ENCODE measurements around the gene ABCA1. TPM values are rescaled to one million over a fixed set of nuclear protein-coding genes. Genes with fewer than 3 reads are reported as not detected.

The ABCA1 gene
- total RNA-seq, 6 donors from 2014 or later: 27.6 to 194 (median 47.0) TPM

DNA sequence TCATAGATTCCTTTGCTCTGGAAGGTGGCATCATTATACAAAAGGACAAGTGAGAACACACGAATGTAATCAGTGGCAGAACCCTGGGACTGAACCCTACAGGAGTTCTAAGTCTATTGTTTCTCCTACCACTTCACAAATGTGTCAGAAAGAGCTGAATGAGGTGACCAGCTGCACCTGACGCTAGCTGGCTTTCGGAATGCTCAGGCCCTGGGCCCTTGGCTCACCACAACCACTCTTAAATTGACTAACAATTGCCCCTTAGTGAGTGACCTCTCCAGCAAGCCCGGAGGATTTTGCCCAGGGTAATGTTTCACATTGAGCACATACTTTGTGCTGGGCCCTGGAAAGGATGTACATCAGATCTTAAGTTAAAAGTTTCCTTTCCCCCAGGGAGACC lies 41.2 kb upstream of the ABCA1 start:
- no peaks in the 10 kb centered on the region for H3K27me3 ChIP-seq
- H3K4me1 ChIP-seq: peaks cover 14 to 42% (median 22%) of the 10 kb centered on the region in 4 donors
- H3K4me3 ChIP-seq: peak overlapping the region in 1 of 4 donors; percentile 64
- DNase-seq (no peak), ATAC-seq (ENCODE audit: low FRiP score in 2 of 2) (peak in 1 of 2 donors; percentile 16)
- TF ChIP-seq POLR2A (IDR thresholded peaks at IDR 0.05) (no peak), POLR2AphosphoS5 (IDR thresholded peaks at IDR 0.05) (no peak)
- H3K36me3 ChIP-seq: no peaks in the 10 kb centered on the region
- H3K9me3 ChIP-seq: no peaks in the 10 kb centered on the region
- H3K27ac ChIP-seq: peak overlapping the region; percentile 6 to 96 (median 92)
- 53 to 60% methylated on average over 4 of the region's 4 CpGs for WGBS, 2 donors

DNA sequence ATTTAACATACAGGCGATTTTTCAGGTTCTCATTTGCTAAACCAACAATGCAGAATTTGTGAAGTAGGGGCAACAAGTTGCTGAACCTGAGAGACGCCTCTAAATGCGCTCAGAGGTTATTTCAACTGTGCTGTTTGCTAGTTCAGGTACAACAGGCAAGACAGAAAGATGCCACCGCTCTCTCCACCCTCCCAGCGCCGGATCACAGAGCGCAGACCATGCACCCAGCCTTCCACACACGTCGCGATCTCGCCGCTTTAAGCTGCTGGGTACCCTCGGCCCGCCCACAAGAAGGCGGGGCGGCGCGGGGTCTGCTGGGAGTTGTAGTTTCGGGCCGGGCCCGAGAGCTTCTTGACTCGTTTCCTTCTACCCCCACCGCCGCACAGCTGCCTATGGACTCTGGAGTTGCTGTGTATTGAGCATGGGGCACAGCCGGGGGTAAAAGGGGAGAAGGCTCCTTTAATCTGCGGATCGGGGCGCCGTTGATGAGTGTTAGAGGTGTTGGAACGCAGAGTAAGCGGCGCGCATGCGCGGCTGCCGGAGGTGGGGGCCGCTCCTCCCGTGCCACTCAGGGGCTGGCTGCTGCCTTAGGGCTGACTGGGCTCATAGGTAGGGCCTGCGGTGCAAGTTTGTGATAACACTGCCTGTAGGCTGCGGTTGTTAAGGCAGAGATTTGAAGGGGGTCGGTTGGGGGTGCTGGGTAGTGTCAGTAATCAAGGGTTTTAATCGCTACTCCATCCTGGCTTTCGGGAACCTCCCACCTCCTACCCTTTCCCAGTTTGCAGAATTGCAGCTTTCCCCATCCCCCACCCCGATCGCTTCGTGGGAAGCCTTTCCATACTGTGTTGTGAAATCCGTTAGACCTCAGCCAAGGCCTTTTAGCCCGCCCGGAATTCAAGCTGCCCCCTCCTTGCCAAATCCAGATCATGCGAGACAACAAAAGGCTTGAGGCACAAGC lies 40.3 kb upstream of the ABCA1 start:
- no peaks in the 10 kb centered on the region for H3K9me3 ChIP-seq
- H3K4me1 ChIP-seq: peaks cover 14 to 39% (median 22%) of the 10 kb centered on the region in 4 donors
- TF ChIP-seq, protein P1, sequence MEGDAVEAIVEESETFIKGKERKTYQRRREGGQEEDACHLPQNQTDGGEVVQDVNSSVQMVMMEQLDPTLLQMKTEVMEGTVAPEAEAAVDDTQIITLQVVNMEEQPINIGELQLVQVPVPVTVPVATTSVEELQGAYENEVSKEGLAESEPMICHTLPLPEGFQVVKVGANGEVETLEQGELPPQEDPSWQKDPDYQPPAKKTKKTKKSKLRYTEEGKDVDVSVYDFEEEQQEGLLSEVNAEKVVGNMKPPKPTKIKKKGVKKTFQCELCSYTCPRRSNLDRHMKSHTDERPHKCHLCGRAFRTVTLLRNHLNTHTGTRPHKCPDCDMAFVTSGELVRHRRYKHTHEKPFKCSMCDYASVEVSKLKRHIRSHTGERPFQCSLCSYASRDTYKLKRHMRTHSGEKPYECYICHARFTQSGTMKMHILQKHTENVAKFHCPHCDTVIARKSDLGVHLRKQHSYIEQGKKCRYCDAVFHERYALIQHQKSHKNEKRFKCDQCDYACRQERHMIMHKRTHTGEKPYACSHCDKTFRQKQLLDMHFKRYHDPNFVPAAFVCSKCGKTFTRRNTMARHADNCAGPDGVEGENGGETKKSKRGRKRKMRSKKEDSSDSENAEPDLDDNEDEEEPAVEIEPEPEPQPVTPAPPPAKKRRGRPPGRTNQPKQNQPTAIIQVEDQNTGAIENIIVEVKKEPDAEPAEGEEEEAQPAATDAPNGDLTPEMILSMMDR (IDR thresholded peaks at IDR 0.05): no peak
- peak; percentile 41 to 48 for TF ChIP-seq POLR2AphosphoS5 (IDR thresholded peaks at IDR 0.05)
- peak in 2 of 4 donors; percentile 43 to 59 for TF ChIP-seq POLR2A (IDR thresholded peaks at IDR 0.05)
- no peak for TF ChIP-seq EP300 (IDR thresholded peaks at IDR 0.05)
- 3 to 9% methylated on average over 33 to 50 of the region's 50 CpGs for WGBS, 2 donors
- peak overlapping the region; percentile 89 to 96 (median 92) for H3K27ac ChIP-seq
- ATAC-seq (ENCODE audit: low FRiP score in 2 of 2): peak; percentile 96 to 98
- H3K4me3 ChIP-seq: peak overlapping the region; percentile 48 to 75 (median 61)
- peak; percentile 91 to 98 for DNase-seq
- H3K27me3 ChIP-seq: no peaks in the 10 kb centered on the region
- no peaks in the 10 kb centered on the region for H3K36me3 ChIP-seq

DNA sequence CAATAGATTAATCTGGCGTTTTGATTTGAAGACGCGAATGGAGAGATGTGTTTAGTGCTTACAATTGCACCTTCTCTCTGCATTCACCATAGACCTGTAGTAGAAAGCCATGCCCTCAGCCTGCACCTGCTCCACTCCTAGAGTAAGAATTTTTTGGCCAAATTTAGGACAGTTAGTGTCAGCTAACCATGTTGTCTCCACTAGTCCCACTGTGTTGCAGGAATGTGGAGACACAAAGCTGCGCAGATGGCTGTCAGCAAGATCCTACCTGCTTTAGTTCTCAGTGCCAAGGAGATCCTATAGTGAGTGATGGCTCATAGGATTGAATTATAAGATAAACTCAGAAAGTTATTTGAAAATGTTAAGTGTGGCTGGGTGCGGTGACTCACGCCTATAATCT lies 35.1 kb upstream of the ABCA1 start:
- Histone ChIP-seq H3K9me3 (no peaks in the 10 kb centered on the region), H3K36me3 (no peaks in the 10 kb centered on the region), H3K27ac (no peak overlapping the region), H3K4me1 (peaks cover 0 to 7% (median 2%) of the 10 kb centered on the region in 4 donors), H3K27me3 (no peaks in the 10 kb centered on the region), H3K4me3 (no peak overlapping the region)
- no peak for TF ChIP-seq POLR2AphosphoS5 (IDR thresholded peaks at IDR 0.05)
- TF ChIP-seq, protein P1 (IDR thresholded peaks at IDR 0.05): no peak
- no peak for TF ChIP-seq POLR2A (IDR thresholded peaks at IDR 0.05)
- no peak for TF ChIP-seq EP300 (IDR thresholded peaks at IDR 0.05)
- ATAC-seq (ENCODE audit: low FRiP score in 2 of 2) (no peak), DNase-seq (no peak)
- WGBS, 2 donors: 94% methylated on average over 6 of the region's 6 CpGs

DNA sequence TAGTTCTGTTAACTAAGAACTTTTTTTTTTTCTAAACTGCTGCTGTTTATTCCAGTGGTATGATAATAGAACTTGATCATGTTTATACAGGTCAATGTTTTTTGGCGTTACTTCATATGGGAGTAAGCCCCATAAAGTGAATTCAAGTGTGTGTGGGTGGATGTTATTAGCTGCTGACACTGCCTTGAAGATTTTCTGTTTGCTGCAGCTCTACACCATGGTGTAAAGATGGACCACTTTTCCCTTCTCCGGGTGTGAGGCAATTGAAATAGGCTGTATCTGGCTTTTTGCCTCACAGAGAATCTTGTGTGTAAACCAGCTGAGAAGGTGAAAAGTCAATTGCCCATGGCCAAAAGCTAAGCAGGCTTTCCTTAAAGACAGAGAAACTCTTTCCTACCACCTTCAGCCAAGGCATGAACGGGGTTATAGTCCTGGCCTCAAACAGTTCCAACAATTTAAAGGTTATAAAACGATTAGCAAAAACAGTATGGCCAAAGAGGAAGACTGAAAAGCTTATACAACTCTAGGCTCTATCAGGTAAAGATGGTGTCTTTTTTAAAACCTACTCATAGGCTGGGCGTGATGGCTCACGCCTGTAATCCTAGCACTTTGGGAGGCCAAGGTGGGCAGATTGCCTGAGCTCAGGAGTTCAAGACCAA lies 33.9 kb upstream of the ABCA1 start:
- Histone ChIP-seq H3K9me3 (no peaks in the 10 kb centered on the region), H3K27me3 (no peaks in the 10 kb centered on the region), H3K36me3 (no peaks in the 10 kb centered on the region), H3K4me3 (no peak overlapping the region), H3K27ac (no peak overlapping the region), H3K4me1 (peaks cover 0 to 3% (median 0%) of the 10 kb centered on the region in 4 donors)
- TF ChIP-seq EP300 (IDR thresholded peaks at IDR 0.05): no peak
- DNase-seq (no peak), ATAC-seq (ENCODE audit: low FRiP score in 2 of 2) (no peak)
- 82 to 85% methylated on average over 6 of the region's 6 CpGs for WGBS, 2 donors

DNA sequence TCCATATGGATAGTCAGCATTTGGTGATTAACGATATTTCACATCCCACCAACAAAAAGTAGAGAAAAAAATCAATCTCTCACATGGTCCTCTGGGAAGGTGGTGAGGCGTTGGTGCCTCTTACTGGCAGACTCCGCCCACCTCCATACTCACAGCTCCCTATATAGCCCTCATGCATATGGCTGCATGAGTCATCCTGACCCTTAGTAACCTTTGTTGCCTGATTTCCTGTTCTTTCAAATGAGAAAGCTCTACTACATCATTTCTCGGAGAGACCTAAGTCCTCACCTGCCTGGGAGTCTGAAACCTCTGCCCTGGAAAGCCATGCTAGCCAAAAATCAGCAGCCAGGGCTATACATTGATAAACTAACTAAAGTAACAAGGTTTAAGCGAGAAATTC lies 33.3 kb upstream of the ABCA1 start:
- ATAC-seq (ENCODE audit: low FRiP score in 2 of 2) (peak in 1 of 2 donors; percentile 65), DNase-seq (peak in 1 of 2 donors; percentile 36)
- Histone ChIP-seq H3K9me3 (no peaks in the 10 kb centered on the region), H3K27me3 (no peaks in the 10 kb centered on the region), H3K4me3 (no peak overlapping the region), H3K27ac (no peak overlapping the region), H3K4me1 (peaks cover 0 to 3% (median 0%) of the 10 kb centered on the region in 4 donors), H3K36me3 (no peaks in the 10 kb centered on the region)
- TF ChIP-seq POLR2A (IDR thresholded peaks at IDR 0.05) (no peak), POLR2AphosphoS5 (IDR thresholded peaks at IDR 0.05) (no peak), EP300 (IDR thresholded peaks at IDR 0.05) (no peak)
- TF ChIP-seq, protein P1 (IDR thresholded peaks at IDR 0.05): no peak
- WGBS, 2 donors: 71% methylated on average over 5 of the region's 5 CpGs

Measured in upper lobe of left lung (tissue), 6 donors.